Skeletal muscle tissue (tissue), 4 donors: ENCODE measurements around the gene PTPRN2. TPM values are rescaled to one million over a fixed set of nuclear protein-coding genes. Genes with fewer than 3 reads are reported as not detected.
"Not testable (repeated sequence)": the region's sequence is repeated elsewhere in the genome, so short reads cannot be mapped to it uniquely, and the experiment has no call there.

Source experiments
- H3K27ac ChIP-seq: one replicate; pipeline ENCODE4 v1.7.0; 2013; ENCODE audit warnings: mild to moderate bottlenecking, low read depth, low read length, inconsistent platforms
- H3K27me3 ChIP-seq, 3 donors: one replicate each; pipeline ENCODE4 v1.7.0; 2013; ENCODE audit warnings: low read length in 3 of 3; ENCODE audit not compliant: control insufficient read depth in 3 of 3, insufficient read depth in 3 of 3
- H3K36me3 ChIP-seq, 3 donors: one replicate each; pipeline ENCODE4 v1.7.0; 2013; ENCODE audit warnings: low read length in 3 of 3; ENCODE audit not compliant: control insufficient read depth in 3 of 3, insufficient read depth in 3 of 3
- H3K4me1 ChIP-seq, 3 donors: one replicate each; pipeline ENCODE4 v1.7.0; 2013; ENCODE audit warnings: low read length in 3 of 3, mild to moderate bottlenecking in 3 of 3; ENCODE audit not compliant: control insufficient read depth in 3 of 3, insufficient read depth in 3 of 3
- H3K4me3 ChIP-seq, 3 donors: one replicate each; pipeline ENCODE4 v1.7.0; 2013; ENCODE audit warnings: low read length in 3 of 3
- H3K9ac ChIP-seq, 3 donors: one replicate each; pipeline ENCODE4 v1.7.0; 2013; ENCODE audit warnings: low read length in 3 of 3, mild to moderate bottlenecking in 3 of 3, moderate library complexity in 2 of 3, low read depth in 1 of 3
- H3K9me3 ChIP-seq, 3 donors: one replicate each; pipeline ENCODE4 v1.7.0; 2013; ENCODE audit warnings: low read length in 3 of 3; ENCODE audit not compliant: control insufficient read depth in 3 of 3
- total RNA-seq: library from RNA; depleted of rRNA; stranded (reverse); fragments of >200 nt; gene quantifications from one replicate; pipeline ENCODE4 v1.2.3, GENCODE V29; 2014
- donor health status: Osteomylitis.

PTPRN2 gene
- total RNA-seq, 1 donor from 2014 or later, result 1.6 TPM

DNA sequence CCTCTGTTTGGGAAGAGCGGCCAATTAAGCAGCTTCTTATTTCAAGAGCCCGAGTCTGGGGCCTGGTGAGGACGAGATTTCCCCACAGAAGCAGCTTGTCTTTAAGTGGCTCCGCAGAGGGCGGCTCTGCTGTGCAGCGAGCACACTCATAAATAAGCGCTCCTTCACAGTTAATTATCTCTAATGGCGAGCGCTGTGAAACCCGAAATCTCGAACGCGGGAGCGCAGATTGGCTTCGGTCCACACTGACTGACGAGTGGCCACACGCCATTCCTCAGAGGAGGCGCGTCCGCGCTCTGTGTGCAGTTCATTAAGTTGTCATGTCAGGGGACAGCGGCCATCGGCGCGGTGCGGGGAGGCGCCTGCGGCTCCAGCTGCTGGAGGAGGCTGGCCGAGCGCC, 689.9 kb downstream of the PTPRN2 start:
- Histone ChIP-seq H3K9ac (no peak overlapping the region), H3K36me3 (no peaks in the 10 kb centered on the region), H3K27me3 (peaks cover 9 to 25% (median 12%) of the 10 kb centered on the region in 3 donors), H3K4me1 (no peaks in the 10 kb centered on the region), H3K4me3 (no peak overlapping the region), H3K9me3 (peaks cover 0 to 2% (median 0%) of the 10 kb centered on the region in 3 donors), H3K27ac (no peak overlapping the region)

DNA sequence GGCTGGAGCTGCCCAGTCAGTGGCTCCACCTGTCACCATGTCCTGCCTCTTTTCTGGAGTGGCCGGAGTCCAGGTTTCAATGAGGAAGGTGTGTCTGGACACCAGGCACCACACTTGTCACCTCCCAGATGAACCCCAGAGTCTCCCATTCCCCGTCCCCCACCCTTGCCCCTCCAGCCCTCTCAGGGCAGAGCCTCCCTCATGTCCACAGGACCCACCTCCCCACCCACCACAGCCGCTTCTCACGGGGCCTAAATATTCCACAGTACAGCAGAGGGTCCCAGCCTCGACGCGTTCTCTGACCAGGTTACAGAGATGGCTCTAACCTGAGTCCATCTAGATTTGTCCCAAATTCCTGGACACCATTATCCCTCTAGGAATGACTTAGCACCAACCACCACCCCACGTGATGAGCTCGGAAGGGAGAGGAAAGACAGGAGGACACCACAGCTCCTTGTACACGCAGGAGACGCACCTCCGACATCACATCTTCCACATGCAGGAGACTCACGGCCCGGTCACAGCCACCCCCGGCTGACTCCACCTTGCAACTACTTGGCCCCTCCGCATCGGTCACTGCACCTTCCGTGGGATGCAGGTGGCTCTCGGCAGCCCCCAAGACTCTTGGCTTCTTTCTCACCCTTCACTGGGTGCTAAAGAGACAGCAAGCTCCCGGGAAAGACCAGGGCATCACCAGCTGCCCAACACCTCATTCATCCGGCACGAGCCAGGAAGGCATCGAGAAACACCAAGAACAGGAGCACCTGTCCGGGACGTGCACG, 690.7 kb downstream of the PTPRN2 start:
- no peak overlapping the region for H3K4me3 ChIP-seq
- no peaks in the 10 kb centered on the region for H3K36me3 ChIP-seq
- H3K27me3 ChIP-seq, result peaks cover 9 to 26% (median 12%) of the 10 kb centered on the region in 3 donors
- no peaks in the 10 kb centered on the region for H3K9me3 ChIP-seq
- no peak overlapping the region for H3K9ac ChIP-seq
- H3K27ac ChIP-seq, result no peak overlapping the region
- H3K4me1 ChIP-seq, result no peaks in the 10 kb centered on the region

DNA sequence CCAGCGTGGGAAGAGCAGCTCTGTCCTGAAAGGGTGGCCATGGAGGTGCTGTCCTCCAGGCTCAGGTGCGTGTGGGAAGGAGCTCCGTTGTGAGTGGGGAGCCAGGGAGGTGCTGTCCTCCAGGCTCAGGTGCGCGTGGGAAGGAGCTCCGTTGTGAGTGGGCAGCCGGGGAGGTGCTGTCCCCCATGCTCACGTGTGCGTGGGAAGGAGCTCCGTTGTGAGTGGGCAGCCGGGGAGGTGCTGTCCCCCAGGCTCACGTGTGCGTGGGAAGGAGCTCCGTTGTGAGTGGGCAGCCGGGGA, 691.3 kb downstream of the PTPRN2 start:
- H3K9me3 ChIP-seq, result not testable (repeated sequence)

DNA sequence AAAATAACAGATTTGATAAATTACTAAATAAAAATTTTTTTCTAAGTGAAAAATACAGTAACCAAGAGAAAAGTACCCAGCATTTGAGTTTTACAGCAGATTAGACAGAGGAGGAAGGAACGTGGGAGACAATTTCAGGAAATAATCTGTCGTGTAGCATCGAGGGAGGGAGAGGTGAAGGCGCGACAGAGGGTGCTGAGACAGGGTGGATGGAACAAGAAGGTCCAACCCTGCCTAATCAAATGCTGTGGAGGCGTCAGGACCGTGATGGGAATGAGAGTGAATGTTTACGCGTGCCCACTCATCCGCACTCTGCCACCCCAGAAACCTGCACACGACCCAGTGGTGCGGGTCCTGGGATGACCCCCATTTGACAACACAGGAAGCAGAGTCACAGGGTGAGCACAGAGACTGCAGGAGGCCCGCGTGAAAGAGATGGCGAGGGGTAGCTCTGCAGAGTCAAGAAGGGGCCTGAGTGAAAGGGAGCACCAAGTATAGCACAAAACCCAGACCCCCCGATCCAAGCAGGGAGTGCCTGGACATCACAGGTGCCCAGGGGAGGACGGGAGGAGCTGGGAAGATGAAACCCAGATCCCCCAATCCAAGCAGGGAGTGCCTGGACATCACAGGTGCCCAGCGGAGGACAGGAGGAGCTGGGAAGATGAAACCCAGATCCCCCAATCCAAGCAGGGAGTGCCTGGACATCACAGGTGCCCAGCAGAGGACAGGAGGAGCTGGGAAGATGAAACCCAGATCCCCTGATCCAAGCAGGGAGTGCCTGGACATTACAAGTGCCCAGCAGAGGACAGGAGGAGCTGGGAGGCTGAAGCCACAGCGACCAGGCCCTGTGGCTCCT, 691.9 kb downstream of the PTPRN2 start:
- Histone ChIP-seq H3K27ac (no peak overlapping the region), H3K27me3 (peaks cover 9 to 31% (median 12%) of the 10 kb centered on the region in 3 donors), H3K4me1 (no peaks in the 10 kb centered on the region), H3K9me3 (no peaks in the 10 kb centered on the region), H3K9ac (no peak overlapping the region), H3K36me3 (no peaks in the 10 kb centered on the region), H3K4me3 (no peak overlapping the region)

More for the DNA sequence above, 691.3 kb downstream of the PTPRN2 start:
- H3K27me3 ChIP-seq, result peaks cover 9 to 32% (median 12%) of the 10 kb centered on the region in 3 donors
- not testable (repeated sequence) for H3K4me3 ChIP-seq, H3K27ac ChIP-seq, H3K4me1 ChIP-seq, H3K36me3 ChIP-seq, H3K9ac ChIP-seq

DNA sequence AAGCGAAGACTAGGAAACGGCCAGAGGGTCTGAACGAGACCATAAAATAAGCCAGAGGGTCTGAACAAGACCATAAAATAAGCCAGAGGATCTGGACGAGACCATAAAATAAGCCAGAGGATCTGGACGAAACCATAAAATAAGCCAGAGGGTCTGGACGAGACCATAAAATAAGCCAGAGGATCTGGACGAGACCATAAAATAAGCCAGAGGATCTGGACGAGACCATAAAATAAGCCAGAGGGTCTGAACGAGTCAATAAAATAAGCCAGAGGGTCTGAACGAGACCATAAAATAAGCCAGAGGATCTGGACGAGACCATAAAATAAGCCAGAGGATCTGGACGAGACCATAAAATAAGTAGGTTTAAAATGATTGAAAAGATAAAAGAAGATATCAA, 692.5 kb downstream of the PTPRN2 start:
- not testable (repeated sequence) for H3K4me1 ChIP-seq, H3K27ac ChIP-seq, H3K4me3 ChIP-seq, H3K36me3 ChIP-seq, H3K9ac ChIP-seq, H3K9me3 ChIP-seq
- H3K27me3 ChIP-seq, result peaks cover 6 to 29% (median 12%) of the 10 kb centered on the region in 3 donors

DNA sequence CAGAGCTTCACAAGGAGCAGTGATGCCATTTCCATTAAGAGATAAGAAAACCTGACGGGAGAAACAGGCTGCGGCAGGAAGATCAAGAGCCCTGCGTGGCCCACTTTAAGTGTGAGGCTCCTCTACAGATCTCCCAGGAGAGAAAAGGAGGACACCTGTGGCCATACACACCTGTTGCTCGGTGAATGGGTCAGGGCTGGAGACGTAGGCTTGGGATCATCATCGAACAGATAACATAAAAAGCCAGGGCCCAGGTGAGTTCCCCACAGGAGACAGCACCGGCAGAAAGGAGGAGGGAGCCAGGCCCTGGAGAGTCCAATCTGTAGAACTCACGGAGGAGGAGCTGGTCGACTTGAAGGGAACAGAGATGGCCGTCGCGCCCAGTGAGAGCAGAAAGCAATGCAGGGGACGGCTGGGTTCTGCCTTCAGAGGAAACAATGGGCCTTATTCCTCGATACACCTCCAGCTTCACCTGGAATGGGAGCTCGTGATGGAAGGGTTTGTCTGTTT, 694.0 kb downstream of the PTPRN2 start:
- no peaks in the 10 kb centered on the region for H3K4me1 ChIP-seq
- no peak overlapping the region for H3K27ac ChIP-seq
- H3K27me3 ChIP-seq, result peaks cover 3 to 29% (median 10%) of the 10 kb centered on the region in 3 donors
- H3K36me3 ChIP-seq, result no peaks in the 10 kb centered on the region
- H3K9me3 ChIP-seq, result no peaks in the 10 kb centered on the region
- H3K4me3 ChIP-seq, result no peak overlapping the region
- H3K9ac ChIP-seq, result no peak overlapping the region

DNA sequence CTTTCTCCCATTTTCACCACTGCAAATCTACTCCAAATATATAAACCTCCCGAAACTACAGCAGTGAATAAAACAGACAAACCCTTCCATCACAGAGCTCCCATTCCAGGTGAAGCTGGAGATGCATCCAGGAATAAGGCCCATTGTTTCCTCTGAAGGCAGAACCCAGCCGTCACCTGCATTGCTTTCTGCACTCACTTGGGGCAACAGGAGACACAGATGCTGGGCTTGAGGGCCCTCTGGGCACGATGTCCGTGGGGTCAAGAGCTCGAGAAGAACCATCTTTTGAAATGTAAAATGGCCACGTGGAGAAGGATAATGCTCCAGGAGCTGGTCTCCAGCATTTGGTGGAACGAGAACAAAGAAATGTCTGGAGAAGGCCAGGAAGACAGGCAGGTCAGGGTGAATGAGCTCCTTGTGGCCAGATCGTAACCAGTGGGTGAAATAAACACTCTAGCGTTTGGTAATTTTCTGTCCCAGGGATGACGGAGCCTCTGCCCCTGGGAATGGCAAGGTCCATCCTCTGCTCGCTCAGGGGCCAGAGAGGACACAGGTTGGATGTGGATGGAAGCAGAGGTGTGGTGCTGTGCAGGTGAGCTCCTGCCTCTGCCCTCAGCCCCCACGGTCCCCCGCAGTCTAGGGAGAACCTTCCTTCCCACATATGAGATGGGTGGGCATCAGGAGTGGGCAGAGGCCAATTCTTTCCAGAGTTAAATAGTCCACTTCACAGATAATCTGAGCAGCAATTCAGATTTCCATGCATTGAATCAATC, 694.7 kb downstream of the PTPRN2 start:
- Histone ChIP-seq H3K9ac (no peak overlapping the region), H3K27me3 (peaks cover 3 to 30% (median 7%) of the 10 kb centered on the region in 3 donors), H3K27ac (no peak overlapping the region)

DNA sequence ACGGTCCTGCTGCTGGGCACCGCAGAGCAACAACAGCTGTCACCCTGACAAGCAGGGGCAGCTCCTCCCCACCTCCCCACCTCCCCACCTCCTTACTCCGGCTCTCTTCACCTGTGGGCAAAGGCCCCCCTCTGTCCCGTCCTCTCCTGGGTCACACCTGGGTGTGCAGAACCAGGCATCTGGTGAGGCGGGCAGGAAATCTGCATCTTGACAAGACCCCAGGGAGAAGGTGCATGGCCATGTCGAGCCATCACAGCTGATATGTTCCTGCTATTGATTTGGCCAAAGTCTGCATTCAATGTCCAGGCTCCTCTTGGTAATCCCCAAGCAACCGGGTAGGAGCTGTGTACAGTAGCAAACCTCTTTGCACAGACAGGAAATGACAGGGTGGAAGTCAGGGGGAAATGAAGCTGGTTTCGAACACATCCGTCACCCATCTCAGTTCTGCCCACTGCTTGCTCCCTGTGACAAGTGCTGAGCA, 696.7 kb downstream of the PTPRN2 start:
- no peak overlapping the region for H3K9ac ChIP-seq
- no peaks in the 10 kb centered on the region for H3K36me3 ChIP-seq
- peaks cover 0 to 25% (median 0%) of the 10 kb centered on the region in 3 donors for H3K27me3 ChIP-seq
- H3K4me3 ChIP-seq, result no peak overlapping the region
- H3K27ac ChIP-seq, result no peak overlapping the region
- no peaks in the 10 kb centered on the region for H3K4me1 ChIP-seq
- no peaks in the 10 kb centered on the region for H3K9me3 ChIP-seq

More for the DNA sequence above, 694.7 kb downstream of the PTPRN2 start:
- Histone ChIP-seq H3K4me1 (no peaks in the 10 kb centered on the region), H3K9me3 (no peaks in the 10 kb centered on the region), H3K4me3 (no peak overlapping the region), H3K36me3 (no peaks in the 10 kb centered on the region)

DNA sequence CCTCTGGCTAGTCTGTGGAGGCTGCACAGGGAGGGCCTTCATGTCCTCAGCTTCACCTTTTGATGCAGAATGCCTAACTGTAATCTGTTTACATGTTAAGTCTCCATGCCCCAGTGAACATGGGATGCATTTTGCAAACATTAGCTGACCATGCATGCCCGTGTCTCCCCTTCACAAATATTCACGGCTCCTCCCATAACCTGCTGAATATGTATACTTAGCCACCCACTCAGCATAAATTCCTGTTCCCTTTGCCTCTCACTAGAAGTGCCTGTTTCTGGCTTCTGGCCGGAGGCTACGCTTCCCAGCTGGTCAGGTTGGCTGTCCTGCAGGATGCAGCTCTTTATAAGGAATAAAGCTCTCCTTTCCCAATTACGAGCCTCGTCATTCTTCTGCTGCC, 698.1 kb downstream of the PTPRN2 start:
- Histone ChIP-seq H3K9ac (no peak overlapping the region), H3K4me3 (no peak overlapping the region), H3K36me3 (no peaks in the 10 kb centered on the region), H3K27ac (no peak overlapping the region), H3K9me3 (peaks cover 0 to 5% (median 3%) of the 10 kb centered on the region in 3 donors), H3K27me3 (peaks cover 0 to 25% (median 0%) of the 10 kb centered on the region in 3 donors), H3K4me1 (no peaks in the 10 kb centered on the region)
